GM15510 (cell line): Measurements from ENCODE around the gene UFM1.
A peak's percentile ranks its signal among the peaks of the same experiment; 100 is the strongest.

Source experiments
- POLR2A ChIP-seq: IDR thresholded peaks from 3 replicates; pipeline ENCODE4 v1.6.1; 2011; ENCODE audit warnings: borderline replicate concordance; ENCODE audit not compliant: insufficient read length; ENCODE audit errors: extremely low read depth

UFM1 gene

DNA sequence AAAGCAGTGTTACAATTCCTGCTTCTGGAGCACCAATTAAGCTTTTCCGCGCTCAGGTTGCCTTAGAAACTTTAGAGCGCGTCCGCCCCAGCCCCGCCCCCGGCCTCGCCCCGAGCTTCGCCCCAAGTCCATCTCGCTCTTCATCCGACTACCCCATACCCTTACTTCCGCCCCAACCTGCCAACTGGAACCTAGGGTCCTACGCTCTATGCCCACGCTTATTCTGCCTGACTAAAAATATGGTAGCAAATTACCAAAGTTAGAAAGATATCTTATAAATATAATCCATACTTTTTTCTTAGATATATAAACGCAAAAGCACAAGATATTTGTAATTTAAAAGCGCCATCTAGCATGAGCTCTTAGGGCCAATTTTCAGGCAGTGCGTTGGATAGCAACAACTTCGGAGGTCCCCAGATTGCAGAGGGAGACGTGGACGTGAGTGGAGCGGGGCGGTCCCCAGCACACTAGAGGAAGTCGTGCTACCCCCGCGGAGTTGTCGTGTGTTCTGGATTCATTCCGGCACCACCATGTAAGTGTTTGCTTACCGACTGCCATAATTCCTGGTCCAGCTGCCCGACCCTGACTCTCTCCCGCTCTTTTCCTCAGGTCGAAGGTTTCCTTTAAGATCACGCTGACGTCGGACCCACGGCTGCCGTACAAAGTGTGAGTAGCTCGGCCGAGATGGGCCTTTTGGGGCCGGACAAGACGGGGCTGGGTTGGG lies at the start of gene UFM1:
Gene UFM1, plus strand, starts transcription at position 462 of the 724 bp plus-strand sequence. Its CDS starts 69 bp downstream, at position 531.
- peak; percentile 75 for TF ChIP-seq POLR2A

DNA sequence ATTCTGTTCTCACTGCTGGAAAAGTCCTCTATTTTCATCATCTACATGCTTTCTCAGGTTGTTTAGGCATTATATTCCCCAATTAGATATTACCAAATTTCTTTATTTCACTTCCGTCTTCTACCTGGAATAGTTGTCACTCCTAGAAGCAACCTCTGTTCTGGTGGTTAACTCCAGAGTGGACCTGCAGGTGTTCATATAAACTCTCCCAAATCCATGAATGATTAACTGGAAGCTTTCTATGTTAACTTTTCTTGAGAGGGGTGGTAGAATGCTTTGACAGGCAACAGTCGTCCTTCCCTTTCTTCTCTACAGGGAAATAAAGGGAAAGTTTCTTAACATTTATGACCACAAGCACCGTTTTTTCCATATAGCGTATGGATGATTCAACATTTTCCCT lies 48.4 kb upstream of the UFM1 start:
- TF ChIP-seq POLR2A: no peak

DNA sequence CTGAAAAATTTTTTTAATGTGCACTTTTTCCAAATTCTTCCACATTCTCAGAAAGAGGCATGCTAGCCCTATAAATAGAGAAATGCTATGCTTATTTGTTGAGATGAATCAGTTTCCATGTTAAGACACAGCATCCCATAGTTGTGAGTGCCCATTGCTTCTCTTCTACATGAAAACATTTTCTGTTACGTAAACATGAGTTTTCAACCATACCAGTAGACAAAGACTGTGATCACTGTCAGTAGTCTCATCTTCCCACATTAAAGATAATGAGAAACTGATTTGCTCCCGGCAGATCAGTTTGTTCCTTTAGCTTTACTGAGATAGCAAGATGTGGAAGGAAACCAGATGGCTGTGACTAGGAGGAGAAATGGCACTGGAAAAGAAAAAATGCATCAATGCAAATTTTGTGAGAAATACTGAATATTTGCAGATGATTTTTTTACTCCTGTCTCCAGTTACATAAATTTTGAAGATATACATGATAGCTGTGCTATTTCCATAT lies 45.8 kb upstream of the UFM1 start:
- no peak for TF ChIP-seq POLR2A

DNA sequence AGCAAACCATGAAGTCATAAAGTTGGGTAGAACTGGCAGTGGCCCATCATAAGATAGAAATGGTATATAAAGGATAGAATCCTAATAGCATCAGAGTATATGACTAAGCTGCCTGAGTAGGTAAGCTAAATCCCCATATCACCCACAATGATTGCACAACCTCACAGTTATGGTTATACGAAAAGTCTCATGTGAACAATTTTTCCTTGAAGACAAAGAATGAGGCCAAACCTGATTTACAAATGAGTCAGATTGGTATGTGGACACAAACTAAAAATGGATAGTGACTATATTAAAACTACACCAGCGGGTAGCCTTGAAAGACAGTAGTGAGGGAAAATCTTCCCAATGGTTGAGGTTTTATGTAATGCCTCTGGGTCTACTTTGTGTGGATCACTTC lies 40.9 kb upstream of the UFM1 start:
- TF ChIP-seq POLR2A: no peak

GRCh38 chr13:38309397-38309796 lies 40.3 kb upstream of the UFM1 start:
- no peak for TF ChIP-seq POLR2A

GRCh38 chr13:38316129-38316528 lies 33.5 kb upstream of the UFM1 start:
- TF ChIP-seq POLR2A: no peak

DNA sequence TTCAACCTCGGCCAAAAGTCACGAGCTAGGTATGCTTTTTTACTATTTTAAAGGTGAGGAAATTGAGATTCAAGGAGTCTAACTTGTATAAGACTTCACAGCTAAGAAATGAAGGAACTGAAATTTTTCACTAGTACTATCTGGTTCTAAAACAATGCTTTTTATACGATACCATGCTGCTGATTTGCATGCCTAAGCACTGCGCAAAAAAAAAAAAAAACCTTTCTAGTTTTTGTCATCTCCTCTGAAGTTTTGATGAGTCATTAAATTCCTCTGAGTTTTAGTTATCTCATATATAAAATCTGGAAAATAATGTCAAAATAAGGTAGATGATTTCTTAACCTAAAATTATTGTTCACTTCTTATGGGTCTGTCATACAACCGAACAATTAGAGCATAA lies 28.0 kb upstream of the UFM1 start:
- no peak for TF ChIP-seq POLR2A

DNA sequence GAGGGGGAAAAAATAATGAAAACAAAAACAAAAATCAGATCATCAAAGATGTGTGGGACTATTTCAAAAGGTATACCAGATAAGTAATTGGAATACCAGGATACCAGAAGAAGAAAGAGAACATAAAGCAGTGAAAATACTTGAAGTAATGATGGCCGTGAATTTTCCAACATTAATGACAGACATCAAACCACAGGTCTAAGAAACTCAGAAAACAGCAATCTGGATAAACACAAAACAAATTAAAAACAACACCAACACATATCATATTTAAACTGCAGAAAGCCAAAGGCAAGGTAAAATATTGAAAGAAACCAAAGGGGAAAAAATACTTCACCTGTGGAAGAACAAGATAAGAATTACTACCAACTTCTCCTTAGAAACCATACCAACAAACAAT lies 24.2 kb upstream of the UFM1 start:
- no peak for TF ChIP-seq POLR2A

- no peak for TF ChIP-seq POLR2A
These were observed 21.0 kb upstream of the UFM1 start for GRCh38 chr13:38328699-38329098.

- no peak for TF ChIP-seq POLR2A
These were observed 14.8 kb upstream of the UFM1 start for GRCh38 chr13:38334845-38335244.

DNA sequence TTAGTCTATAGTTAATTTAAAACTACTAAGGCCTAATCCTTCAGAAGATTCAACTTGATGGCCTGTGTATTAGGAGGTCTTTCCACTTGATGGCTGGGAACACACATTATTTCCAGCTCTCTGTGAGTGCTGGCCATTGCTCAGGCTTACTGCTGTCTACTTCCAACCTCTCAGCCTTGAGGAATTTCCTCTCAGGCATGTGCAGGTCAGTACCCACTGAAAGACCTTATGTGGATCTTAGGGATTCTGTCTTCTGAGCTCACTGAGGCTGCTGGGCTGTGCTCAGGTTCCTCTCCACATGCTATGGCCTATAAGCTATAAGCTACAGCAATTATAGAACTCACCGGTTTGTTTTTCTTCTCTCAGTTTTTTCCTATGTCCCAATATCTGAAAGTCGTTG lies 11.6 kb upstream of the UFM1 start:
- TF ChIP-seq POLR2A: no peak

GRCh38 chr13:38340624-38341023 lies 9.0 kb upstream of the UFM1 start:
- no peak for TF ChIP-seq POLR2A

DNA sequence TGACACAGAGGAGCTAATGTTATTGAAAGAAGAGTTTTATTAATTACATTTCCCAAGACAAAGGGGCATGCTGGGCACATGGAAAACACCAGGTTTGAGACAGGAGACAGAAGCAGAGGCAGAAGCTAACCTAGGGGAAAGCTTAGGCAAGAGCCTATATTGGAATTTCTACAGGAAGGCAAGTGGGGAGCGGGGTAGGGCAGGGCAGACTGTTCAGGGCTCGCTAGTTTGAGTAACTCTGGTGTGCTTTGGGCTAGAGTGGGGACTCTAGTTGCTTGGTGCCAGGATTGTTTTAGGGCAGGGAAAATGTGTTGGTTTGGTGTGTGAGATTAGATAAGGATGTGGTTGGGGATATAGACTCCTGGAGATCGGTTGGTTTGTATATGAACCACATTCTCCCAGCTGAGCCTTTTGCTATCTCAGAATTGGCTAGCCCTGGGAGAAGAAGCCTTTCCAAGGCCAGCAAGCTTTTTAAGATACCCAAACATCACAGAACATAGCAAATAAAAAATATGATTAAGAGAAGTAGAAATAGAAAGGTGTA lies 8.4 kb upstream of the UFM1 start:
- TF ChIP-seq POLR2A: no peak

DNA sequence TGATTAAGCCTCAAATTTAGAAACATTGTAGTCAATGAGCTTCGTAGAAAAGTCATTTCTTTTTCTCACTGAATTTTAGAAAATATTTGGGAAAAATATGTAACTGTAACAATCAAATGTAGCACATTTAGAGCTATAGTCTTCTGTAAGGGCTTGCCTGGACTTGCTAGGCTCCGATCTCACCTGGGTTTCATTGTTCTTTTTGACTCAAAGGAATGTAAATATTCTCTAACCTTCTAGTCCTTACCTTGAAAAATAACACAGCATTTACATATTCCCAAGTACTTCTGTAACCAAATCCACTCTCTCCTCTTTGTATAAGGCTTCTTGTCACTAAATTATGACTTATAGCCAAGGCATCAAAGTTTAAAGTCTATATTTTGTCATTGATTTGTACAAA lies 2.9 kb upstream of the UFM1 start:
- TF ChIP-seq POLR2A: no peak

- TF ChIP-seq POLR2A: no peak
These were observed 726 bp upstream of the UFM1 start for GRCh38 chr13:38348861-38349389.

DNA sequence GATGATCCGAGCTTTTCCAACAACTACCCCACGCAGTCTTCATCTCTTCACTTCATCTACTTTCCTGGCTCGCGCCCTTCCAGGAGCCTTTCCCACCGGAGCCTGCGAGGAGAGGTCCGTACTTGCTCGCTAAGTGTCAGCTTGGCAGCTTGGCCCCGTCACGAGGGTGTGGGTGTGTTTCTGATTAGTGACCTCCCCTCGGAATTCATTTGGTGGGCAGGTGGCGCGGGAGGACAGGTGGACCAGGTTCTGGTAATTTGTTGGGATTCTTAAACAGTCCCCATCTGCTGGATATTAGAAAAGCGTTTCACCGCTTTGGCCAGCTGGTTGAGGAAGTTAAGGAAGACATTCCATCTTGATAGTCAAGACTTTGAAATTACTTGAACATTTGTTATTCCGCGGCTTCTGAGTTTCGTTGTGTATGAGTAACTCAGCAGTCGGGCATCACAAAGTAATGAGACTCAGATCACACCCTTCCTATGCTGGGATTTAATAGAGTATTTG lies 515 bp downstream of the UFM1 start:
- TF ChIP-seq POLR2A: no peak

GRCh38 chr13:38355595-38356119 lies 6.0 kb downstream of the UFM1 start:
- TF ChIP-seq POLR2A: no peak

DNA sequence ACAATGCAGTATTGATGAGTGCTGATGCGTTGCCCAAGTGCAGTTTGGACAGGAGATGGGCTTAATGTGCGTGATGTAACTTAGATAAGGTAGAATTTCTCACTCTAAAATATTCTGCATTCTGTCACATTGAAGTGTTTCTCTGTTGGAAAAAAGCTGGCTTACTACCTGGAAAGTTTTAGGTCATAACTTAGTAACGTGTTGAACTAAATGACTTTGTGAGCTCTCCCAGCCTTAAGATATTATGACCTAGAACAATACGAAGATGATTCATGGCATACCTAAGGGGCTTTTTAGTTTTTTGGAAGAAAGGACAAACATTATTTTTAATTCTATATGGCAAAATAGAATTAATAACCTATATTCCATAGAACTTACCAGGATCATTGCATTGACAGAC lies 9.0 kb downstream of the UFM1 start:
- no peak for TF ChIP-seq POLR2A
